G401 (cell line): ENCODE measurements around the gene ITGA8. TPM values are rescaled to one million over a fixed set of nuclear protein-coding genes. Genes with fewer than 3 reads are reported as not detected.
A peak's percentile ranks its signal among the peaks of the same experiment; 100 is the strongest.
"Not testable (repeated sequence)": the region's sequence is repeated elsewhere in the genome, so short reads cannot be mapped to it uniquely, and the experiment has no call there.

Source experiments
- DNase-seq: peaks from one replicate; pipeline ENCODE4 v3.0.0-alpha.2; 2015; ENCODE audit warnings: low spot score
- in situ Hi-C: cut with HindIII; loops from 2 replicates; pipeline ENCODE4 v1.10.0; 2016; ENCODE audit warnings: low sequenced_read_pairs, mixed read lengths
- total RNA-seq: library from RNA; depleted of rRNA; stranded (reverse); fragments of >200 nt; shearing (Covaris generic); gene quantifications from 2 replicates; pipeline ENCODE4 v1.2.3, GENCODE V29; 2014

ITGA8 gene
- total RNA-seq, 1 experiment from 2014 or later: 0.64 TPM

DNA sequence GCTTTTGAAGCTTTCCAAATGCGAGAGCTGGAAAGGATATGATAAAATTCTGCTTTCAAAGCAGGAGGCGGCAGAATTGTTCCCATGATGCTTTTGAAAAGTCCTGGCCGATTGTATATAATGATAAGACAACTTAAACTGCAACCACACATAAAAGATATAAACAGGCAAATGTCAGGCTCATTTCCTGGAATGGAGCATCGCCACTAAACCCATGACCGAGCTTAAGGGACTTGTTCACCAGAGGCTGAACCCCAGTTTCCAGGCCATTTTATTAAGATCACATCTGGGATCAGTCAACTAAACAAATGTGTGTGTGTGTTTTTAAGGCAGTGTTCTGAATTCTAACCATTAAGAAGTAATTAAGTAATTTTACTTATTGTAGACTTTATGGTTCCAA, 131.6 kb downstream of the ITGA8 start:
- in situ Hi-C loops: no loop called here
- no peak for DNase-seq

DNA sequence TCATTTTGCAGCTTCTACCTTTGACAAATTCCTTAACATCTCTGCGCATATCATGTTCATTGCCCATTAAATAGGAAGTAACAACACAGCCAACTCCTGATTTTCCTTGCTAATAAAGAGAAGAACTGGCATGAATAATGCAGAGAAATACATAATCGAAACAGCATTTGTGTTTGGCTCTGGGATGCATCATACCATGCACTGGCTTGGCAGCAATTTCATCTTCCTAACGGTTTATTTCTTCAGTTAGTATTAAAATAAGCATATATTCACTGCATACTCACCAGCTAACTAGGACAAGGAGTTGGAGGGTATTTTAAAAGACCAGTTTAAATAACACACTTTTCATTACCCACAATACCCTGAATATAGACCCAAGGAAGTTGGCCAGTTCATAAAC, 132.5 kb downstream of the ITGA8 start:
- no peak for DNase-seq
- in situ Hi-C loops: no loop called here

DNA sequence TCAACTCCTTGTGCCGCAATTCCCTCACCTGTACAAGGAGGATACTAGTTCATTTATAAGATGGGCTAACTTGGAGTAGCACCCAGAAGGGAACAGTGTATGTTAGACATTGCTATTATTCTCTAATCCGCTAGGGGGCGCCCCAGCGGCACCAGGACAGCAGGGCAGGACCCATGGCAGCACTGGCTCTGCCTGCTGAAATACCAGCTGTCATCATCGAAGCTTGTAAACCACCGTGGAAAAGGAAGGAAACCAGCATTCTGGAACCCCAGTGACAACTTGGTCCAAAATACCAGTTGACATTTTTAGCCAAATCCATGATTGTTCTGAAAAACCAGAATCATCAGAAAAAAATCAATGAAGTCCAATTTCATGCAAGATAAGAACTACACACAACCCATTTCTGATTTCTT, 134.4 kb downstream of the ITGA8 start:
- in situ Hi-C loops: no loop called here
- DNase-seq: peak; percentile 31

DNA sequence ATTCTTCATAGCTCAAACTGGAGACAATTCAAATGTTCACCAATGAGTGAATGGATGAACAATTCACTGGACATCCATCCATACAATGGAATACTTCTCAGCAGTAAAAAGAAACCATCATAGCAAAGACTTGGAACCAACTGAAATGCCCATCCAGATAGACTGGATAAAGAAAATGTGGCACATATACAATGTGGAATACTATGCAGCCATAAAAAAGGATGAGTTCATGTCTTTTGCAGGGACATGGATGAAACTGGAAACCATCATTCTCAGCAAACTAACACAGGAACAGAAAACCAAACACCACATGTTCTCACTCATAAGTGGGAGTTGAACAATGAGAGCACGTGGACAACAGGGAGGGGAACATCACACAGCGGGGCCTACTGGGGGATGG, 136.8 kb downstream of the ITGA8 start:
- DNase-seq, in situ Hi-C loops: not testable (repeated sequence)

DNA sequence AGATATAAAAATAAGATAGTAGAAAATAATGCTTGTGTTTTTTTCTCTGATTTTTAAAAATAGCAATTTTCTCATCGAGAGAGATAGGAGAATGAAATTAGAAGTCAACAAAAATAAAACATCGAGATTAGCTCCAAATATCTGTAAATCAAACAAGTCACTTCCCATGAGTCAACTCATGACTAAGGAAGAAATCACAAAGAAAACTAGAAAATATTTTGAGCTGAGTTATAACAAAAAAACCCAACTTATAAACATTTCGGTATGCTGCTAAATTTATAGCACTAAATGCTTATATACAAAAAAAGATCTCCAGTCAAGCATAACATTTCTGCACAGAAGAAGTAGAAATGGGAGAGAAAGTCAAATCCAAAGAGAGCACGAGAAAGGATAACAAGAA, 140.1 kb downstream of the ITGA8 start:
- no peak for DNase-seq
- in situ Hi-C loops: no loop called here

DNA sequence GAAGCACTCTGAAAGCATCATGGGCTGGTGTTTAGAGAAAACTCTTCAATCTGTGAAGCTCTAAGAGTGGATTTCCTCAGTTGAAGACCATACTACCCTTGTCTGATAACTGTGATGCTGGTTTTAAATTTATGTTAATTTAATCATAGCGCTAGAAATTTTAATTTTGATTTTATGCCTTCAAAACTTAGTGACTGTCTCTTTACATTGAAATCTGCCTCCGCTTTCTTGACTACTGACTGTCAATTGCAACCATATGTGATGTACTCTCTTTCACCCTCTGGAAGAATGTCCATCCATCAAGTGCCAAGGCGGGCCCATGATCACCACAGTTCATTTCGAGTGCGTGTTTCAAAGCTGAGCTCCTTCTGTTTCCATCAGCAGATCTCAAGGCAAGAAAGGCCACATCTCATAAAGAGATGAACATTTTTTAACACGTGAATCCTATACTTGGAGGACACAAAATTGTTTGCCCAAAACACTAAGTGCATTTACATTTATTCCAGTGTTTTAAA, 147.1 kb downstream of the ITGA8 start:
- no peak for DNase-seq
- in situ Hi-C loops: no loop called here

DNA sequence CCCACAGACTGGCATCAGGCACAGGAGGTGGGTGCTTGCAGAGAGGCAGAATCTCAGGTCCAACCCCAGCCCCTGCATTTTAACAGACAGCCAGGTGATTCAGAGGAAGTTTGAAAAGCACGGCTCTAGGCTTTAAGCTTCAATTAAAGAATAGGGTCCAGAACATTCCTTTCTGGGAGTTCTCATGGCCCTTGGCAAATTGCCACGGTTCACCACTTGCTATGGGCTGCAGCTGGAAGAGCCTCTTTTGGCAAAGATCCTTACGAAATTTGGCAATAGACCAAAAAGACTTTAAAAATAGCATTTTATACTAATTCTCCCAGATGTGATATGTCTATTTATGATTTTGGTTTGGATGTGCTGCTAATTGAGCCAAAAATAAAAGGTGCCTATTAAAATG, 148.1 kb downstream of the ITGA8 start:
- DNase-seq: peak; percentile 5
- in situ Hi-C loops: no loop called here

DNA sequence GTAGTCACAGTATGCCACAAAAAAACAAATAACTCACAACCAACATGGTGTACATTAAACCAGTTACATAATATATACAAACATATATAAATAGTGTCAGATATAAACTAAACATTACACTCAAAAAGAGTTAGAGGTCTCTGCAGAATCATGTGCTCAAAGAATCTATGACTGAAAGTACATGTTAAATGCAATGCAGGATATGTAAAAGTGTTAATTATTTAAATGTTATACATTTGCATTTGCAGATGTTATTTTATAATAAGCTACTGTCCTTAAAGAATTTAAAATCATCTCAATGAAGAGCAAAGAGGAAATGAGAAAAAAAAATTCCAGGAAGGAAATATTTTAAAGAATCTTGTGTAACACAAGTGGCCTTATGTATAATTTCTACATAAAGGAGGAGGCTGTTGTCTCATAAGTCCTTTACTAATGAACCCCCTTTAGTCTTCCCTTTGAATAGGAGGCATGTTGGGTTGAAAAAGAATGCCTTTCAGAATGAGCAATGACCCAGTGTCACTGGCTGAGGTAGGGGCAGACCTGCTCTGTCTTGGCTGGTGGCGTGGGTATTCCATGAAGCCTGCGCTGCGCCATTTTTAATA, 148.9 kb downstream of the ITGA8 start:
- in situ Hi-C loops: no loop called here
- no peak for DNase-seq

DNA sequence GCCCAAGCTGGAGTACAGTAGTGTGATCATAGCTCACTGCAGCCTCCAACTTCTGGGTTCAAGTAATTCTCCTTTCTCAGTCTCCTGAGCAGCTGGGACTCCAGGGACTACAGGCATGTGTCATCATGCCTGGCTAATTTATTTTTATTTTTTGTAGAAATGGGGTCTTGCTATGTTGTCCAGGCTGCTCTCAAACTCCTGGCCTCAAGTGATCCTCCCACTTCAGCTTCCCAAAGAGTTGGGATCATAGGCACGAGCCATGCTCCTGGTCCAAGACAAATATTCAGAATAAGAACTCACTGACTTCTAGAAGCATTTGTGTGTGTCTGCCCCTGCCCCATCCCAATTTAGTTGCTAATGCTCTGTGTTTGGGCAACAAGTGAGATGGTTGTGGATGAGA, 151.8 kb downstream of the ITGA8 start:
- DNase-seq: no peak
- in situ Hi-C loops: no loop called here

DNA sequence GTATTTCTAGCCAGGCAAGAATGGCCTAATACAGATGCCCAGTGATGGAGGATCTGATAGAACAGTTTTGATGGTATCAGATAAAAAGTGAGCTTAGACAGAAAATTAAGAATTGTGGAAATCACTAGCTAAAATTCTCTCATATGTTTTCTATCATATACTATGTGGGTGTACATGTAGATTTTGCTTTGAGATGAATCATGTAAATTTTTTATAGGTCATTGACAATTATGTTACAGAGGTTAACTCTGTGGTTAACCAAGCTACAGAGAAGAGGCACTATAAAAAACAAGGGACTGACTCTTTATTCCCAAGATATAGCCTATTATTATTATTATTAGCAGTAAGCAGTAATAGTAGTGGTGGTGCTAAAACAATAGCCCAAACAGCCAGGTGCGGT, 156.5 kb downstream of the ITGA8 start:
- DNase-seq: no peak
- in situ Hi-C loops: no loop called here

DNA sequence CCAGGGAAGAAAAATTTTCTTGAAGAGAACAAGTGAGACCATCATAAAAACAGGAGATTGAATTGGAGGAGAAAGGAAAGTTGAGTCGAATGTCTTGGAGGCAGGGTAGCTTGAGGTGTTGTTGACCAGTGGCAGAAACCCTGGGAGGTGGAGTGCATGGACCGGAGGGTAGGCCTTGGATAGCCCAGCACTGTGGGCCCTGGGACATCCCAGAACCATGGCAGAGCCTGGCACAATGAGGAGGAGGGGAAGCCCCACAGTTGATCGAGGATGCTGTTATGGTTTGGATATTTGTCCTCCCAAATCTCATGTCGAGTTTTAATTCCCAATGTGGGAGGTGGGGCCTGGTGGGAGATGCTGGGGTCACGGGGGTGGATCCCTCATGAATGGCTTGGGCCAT, 157.1 kb downstream of the ITGA8 start:
- in situ Hi-C loops: no loop called here

DNA sequence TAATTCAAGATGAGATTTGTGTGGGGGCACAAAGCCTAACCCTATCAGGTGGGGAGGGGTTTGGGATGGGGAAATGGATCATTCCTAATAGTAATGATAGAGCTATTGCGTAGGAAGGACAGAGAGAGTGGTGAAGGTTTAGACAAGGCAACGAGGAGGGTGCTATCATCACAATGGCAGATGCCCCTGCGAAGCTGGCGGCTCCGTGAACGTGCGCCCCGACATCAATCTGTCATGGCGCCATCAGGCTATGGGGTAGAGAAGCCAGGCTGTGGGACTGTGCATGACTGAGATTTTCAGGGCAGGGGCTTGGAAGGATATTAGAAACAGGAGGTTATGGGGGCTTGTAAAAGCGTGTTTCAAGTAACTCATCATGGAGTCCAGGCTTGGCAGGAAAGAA, 157.6 kb downstream of the ITGA8 start:
- in situ Hi-C loops: no loop called here
- DNase-seq: no peak

More for the DNA sequence above, 157.1 kb downstream of the ITGA8 start:
- DNase-seq: no peak

DNA sequence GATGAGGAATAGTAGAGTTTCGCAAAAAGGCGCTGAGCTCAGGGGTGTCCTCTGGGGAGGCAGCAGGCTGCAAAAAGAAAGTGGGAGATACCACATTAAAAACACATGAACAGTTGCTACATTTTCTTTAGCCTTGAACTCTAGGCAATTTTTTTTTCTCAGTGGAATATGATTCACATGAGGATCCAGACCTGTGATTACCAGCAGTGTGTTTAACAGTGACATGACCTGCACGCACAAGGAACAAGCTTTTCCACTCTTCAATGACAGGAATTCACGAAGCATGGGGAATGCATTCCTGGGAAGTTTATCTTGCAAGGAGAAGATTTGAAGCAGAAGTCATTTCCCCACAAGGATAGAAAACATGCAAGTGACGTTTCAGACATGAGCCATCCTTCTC, 161.6 kb downstream of the ITGA8 start:
- DNase-seq: peak; percentile 10
- in situ Hi-C loops: no loop called here

DNA sequence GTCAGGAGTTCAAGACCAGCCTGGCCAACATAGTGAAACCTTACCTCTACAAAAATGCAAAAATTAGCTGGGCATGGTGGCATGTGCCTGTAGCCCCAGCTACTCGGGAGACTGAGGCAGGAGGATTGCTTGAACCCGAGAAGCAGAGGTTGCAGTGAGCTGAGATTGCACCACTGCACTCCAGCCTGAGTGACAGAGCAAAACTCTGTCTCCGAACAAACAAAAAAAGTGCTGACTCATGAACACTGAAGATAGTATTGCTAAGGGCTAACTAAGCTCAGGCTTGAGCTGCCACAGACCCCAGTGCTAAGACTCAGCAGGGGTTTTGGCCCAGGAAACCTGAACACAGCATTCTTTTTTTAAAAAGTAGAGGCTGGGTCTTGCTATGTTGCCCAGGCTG, 162.6 kb downstream of the ITGA8 start:
- in situ Hi-C loops, DNase-seq: not testable (repeated sequence)

DNA sequence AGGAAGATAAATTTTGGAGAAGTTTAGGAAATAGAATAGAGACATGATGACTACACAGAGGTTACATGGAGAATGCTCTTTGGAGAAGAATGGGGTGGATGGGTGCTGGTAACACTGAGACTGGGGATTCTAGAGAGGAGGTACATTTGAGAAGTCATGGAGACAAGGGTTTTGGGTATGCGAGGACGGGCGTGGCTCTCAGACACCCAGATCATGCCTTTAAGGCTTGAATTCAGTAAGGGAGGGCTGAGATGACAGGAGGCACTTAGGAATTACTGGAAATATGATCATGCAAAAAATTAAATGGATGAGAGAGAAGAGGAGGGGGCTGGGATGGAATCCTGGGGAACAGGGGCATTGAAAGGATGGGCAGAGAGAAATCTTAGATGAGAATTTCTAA, 168.8 kb downstream of the ITGA8 start:
- DNase-seq: no peak
- in situ Hi-C loops: no loop called here

DNA sequence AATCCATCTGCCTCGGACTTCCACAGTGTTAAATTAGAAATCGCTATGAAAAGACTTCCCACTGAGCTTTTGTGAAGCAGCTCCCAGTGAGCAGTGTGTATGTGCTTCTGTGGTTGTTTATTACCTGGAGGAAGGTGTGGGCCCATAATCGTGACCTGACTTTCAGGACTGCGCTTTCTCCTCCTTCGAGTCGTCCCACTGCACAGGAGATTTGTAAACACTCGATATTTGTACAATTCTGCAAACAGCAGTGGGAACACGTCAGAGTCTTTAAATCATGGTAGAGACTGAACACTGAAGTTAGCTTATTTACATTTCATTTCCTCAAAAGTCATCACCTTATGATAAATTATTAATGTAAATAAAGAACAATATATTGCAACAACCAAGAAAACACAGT, 171.4 kb downstream of the ITGA8 start:
- no peak for DNase-seq
- in situ Hi-C loops: no loop called here

DNA sequence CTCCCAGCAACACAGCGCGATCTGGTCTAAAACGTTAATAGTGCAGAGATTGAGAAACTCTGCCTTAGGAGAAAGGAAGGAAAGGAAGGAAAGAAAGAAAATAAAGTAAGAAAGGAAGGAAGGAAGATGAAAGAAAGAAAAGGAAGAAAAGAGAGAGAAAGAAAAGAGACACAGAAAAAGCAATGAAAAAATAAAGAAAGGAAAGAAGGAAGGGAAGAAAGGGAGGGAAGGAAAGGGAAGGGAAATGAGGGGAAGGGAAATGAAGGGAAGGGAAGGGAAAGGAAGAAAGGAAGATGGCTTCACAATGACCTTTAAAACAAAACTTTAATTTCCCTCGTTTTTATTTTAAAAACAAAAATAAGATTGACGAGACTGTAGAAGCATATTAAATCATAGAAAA, 173.1 kb downstream of the ITGA8 start:
- DNase-seq: no peak
- in situ Hi-C loops: no loop called here

DNA sequence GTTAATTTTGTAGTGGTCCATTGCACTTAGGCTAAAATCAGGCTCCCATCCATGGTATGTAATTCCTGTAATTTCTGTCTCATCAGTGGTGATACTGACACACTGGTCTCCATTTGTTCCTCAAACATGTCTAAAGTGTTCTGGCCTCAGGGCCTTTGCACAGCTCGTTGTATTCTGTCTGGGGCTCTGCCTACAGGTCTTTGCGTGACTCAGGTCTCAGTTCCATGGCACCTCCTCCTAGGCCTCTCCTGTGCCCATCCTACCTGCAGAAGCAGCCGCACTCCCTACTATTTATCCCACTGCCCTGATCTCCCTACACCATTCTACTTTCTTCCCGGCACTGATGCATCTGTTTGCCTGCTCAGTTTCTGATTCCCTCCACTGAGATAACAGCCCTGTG, 173.8 kb downstream of the ITGA8 start:
- no peak for DNase-seq
- in situ Hi-C loops: no loop called here

DNA sequence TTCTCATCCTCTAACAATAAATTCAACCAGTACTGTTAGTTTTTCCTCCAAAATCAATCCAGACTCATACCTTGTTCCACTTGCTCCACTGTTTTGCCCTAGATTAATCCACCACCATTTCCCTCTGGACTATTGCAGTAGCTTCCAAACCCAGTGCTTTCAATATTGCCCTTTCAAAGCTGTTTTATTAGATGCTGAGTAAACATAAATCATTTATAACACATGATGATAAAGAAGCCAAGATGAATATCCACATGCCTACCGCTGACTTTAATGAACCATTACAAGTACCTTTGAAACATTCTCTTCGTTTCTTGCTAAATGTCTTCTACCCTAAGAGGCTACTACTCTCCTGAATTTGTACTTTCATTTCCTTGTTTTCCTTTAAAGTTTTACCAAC, 174.5 kb downstream of the ITGA8 start:
- in situ Hi-C loops: no loop called here
- no peak for DNase-seq

DNA sequence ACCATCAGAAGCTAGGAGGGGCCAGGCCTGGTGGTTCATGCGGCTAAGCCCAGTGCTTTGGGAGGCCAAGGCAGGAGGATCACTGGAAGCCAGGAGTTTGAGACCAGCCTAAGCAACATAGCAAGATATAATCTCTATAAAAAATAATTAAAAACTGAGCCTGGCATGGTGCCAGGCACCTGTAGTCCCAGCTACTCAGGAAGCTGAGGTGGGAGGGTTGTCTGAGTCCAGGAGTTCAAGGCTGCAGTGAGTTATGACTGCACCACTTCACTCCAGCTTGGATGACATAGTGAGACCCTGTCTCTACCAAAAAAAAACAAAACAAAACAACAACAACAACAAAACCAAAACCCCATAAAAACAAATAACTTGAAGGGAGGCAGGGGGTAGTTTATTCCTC, 175.7 kb downstream of the ITGA8 start:
- no peak for DNase-seq
- in situ Hi-C loops: no loop called here

DNA sequence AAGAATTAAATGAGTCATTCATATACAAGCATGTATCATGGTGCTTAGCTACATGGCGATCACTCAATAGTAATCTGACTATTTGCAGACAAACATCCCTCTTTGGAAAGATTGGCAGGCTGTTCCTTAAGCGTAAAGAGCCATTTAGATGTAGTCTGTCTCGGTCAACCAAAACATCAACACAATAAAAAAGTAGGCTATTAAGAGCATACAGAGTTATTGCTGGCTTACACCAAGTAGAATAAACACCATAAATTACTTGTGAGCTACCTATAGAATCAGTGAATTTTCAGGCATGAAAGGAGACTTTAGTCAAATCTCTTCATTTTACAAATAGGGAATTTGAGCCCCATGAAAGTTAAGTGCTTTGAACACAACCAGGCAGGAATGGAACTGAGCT, 176.9 kb downstream of the ITGA8 start:
- DNase-seq: no peak
- in situ Hi-C loops: no loop called here

DNA sequence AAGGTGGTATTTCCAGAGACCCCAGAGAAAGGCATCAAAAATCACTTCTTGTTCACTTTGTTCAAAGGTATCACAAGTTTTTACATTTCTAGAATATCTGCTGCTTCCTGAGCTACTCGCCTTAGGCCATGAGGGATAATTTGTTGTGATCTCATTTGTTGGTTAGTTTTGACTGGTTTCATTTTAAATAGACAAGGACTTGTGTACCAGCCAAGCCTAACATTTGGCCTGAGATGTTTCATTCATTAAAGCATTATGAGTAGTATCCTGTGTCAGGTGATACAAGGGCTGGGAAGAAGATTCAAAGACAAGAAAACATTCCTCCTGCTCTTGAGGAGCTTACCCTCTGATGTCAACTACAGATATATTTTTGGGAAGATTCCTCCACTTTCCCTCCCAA, 178.3 kb downstream of the ITGA8 start:
- DNase-seq: no peak
- in situ Hi-C loops: no loop called here
